HepG2 (cell line): ENCODE measurements around the gene HEXIM1. TPM values are rescaled to one million over a fixed set of nuclear protein-coding genes. Genes with fewer than 3 reads are reported as not detected.

Source experiments
- AGO1 ChIP-seq: fragments of 200-400 bp; formaldehyde crosslinking; IDR thresholded peaks from 2 replicates; pipeline ENCODE4 v1.6.1; 2017; ENCODE audit warnings: mild to moderate bottlenecking, low read depth, low read length, moderate library complexity; ENCODE audit not compliant: poor library complexity, severe bottlenecking
- ELF3 ChIP-seq: IDR thresholded peaks from 2 replicates; pipeline ENCODE4 v1.6.1; 2016; ENCODE audit warnings: missing genetic modification reagents, missing compliant biosample characterization
- GABPA ChIP-seq, 2 experiments: IDR thresholded peaks; 2 replicates each; pipeline ENCODE4 v1.6.1; 2011 to 2016; ENCODE audit warnings: low read depth in 2 of 2, low read length in 1 of 2, missing biosample characterization in 1 of 2, missing genetic modification characterization in 1 of 2
- HDAC6 ChIP-seq: fragments of 200-600 bp; sonication (generic); IDR thresholded peaks from 2 replicates; pipeline ENCODE4 v1.7.0; 2017; ENCODE audit warnings: mild to moderate bottlenecking, antibody characterized with exemption, low read length, low read depth
- KAT8 ChIP-seq: IDR thresholded peaks from 2 replicates; pipeline ENCODE4 v1.6.1; 2016; ENCODE audit warnings: missing genetic modification reagents, missing compliant biosample characterization
- KLF15 ChIP-seq: sonication (generic); formaldehyde crosslinking; IDR thresholded peaks from 2 replicates; pipeline ENCODE4 v1.8.1; 2023; ENCODE audit warnings: borderline replicate concordance, mild to moderate bottlenecking, inconsistent platforms, missing genetic modification reagents, mixed read lengths
- MXD4 ChIP-seq: IDR thresholded peaks from 2 replicates; pipeline ENCODE4 v1.6.1; 2016; ENCODE audit warnings: mild to moderate bottlenecking, missing biosample characterization, missing genetic modification reagents
- NFYC ChIP-seq: IDR thresholded peaks from 2 replicates; pipeline ENCODE4 v1.6.1; 2016; ENCODE audit warnings: missing genetic modification reagents, missing compliant biosample characterization
- PHF20 ChIP-seq: sonication (generic); formaldehyde crosslinking; IDR thresholded peaks from 2 replicates; pipeline ENCODE4 v1.5.0; 2020; ENCODE audit warnings: mild to moderate bottlenecking, missing genetic modification reagents
- PREB ChIP-seq: sonication (generic); formaldehyde crosslinking; IDR thresholded peaks from 2 replicates; pipeline ENCODE4 v1.4.0; 2020; ENCODE audit warnings: missing genetic modification reagents
- SMAD3 ChIP-seq: sonication (generic); formaldehyde crosslinking; IDR thresholded peaks from 2 replicates; pipeline ENCODE4 v1.4.0; 2020; ENCODE audit warnings: missing genetic modification reagents
- TAF1 ChIP-seq: sonication (generic); formaldehyde crosslinking; IDR thresholded peaks from 2 replicates; pipeline ENCODE4 v1.4.0; 2020; ENCODE audit warnings: missing genetic modification reagents
- XRCC5 ChIP-seq: fragments of 200-400 bp; formaldehyde crosslinking; optimal IDR thresholded peaks from 2 replicates; pipeline ENCODE3; 2017; ENCODE audit warnings: mild to moderate bottlenecking, low read length
- ZNF276 ChIP-seq: sonication (generic); formaldehyde crosslinking; IDR thresholded peaks from 2 replicates; pipeline ENCODE4 v1.4.0; 2020; ENCODE audit warnings: mild to moderate bottlenecking, low read depth, missing genetic modification reagents
- ZNF281 ChIP-seq: sonication (generic); formaldehyde crosslinking; IDR thresholded peaks from 2 replicates; pipeline ENCODE4 v1.4.0; 2020; ENCODE audit warnings: missing genetic modification reagents, borderline replicate concordance
- ZNF589 ChIP-seq: sonication (generic); formaldehyde crosslinking; conservative IDR thresholded peaks from 2 replicates; pipeline ENCODE4 v1.8.0; 2022; ENCODE audit warnings: mild to moderate bottlenecking, moderate library complexity, missing genetic modification reagents
- ZNF678 ChIP-seq: sonication (generic); formaldehyde crosslinking; IDR thresholded peaks from 2 replicates; pipeline ENCODE4 v1.4.0; 2020; ENCODE audit warnings: mild to moderate bottlenecking, missing genetic modification reagents
- ZNF777 ChIP-seq: sonication (generic); formaldehyde crosslinking; IDR thresholded peaks from 2 replicates; pipeline ENCODE4 v1.4.0; 2020; ENCODE audit warnings: missing genetic modification reagents
- polyA plus RNA-seq, 8 experiments: library from polyadenylated mRNA; depleted of rRNA in 3 of 8; stranded (reverse) in 7 of 8; unstranded in 1 of 8; fragments of >200 nt; fragmentation: Illumina TruSeq in 4 of 8; extraction: Trizol in 4 of 8; gene quantifications; 2 replicates each; pipeline versions ENCODE4 v1.2.1 to v1.2.3, GENCODE V29; 2011 to 2016; ENCODE audit warnings: low read depth in 4 of 8, missing spikeins in 1 of 8, mixed read lengths in 1 of 8; ENCODE audit not compliant: insufficient read depth in 1 of 8
- total RNA-seq, 5 experiments: library from RNA; depleted of rRNA; stranded (reverse); fragments of >200 nt; fragmentation: Illumina TruSeq; extraction: Trizol; gene quantifications; 2 replicates each; pipeline ENCODE4 v1.2.3, GENCODE V29; 2016; ENCODE audit warnings: low read depth in 1 of 5
- TF ChIP-seq, protein P1 (sequence below): sonication (generic); formaldehyde crosslinking; IDR thresholded peaks from 2 replicates; pipeline ENCODE4 v1.5.1; 2020; ENCODE audit warnings: mild to moderate bottlenecking, missing genetic modification reagents, moderate library complexity

Gene HEXIM1
- total and polyA plus RNA-seq, 2 of the 13 experiments (the other 11 are each of a cell fraction or from before 2014, with no cell fraction given) = 10.5 to 16.6 TPM

- TF ChIP-seq KLF15 (CRISPR knock-in tag) (no peak), AGO1 (no peak), KAT8 (CRISPR knock-in tag) (no peak), PREB (CRISPR knock-in tag) (no peak), ZNF777 (CRISPR knock-in tag) (no peak), GABPA (IDR thresholded peaks at IDR 0.05; ENCODE audit: low read depth, low read length) (no peak), GABPA (CRISPR knock-in tag; IDR thresholded peaks at IDR 0.05; ENCODE audit: low read depth) (peak; percentile 12; the same call in 1 of the 2 replicates), XRCC5 (no peak), ZNF589 (CRISPR knock-in tag) (no peak), ELF3 (CRISPR knock-in tag) (no peak; the same call in 1 of the 2 replicates), ZNF281 (CRISPR knock-in tag) (no peak), MXD4 (CRISPR knock-in tag) (no peak), PHF20 (CRISPR knock-in tag) (no peak), HDAC6 (no peak), ZNF276 (CRISPR knock-in tag) (peak; percentile 22; the same call in 1 of the 2 replicates), TAF1 (CRISPR knock-in tag) (peak; percentile 66; the same call in 1 of the 2 replicates), ZNF678 (CRISPR knock-in tag) (no peak), SMAD3 (CRISPR knock-in tag) (0 out of 2 replicates have a peak, but pooled peaks have one; percentile 8), NFYC (CRISPR knock-in tag) (no peak)
- TF ChIP-seq, protein P1, sequence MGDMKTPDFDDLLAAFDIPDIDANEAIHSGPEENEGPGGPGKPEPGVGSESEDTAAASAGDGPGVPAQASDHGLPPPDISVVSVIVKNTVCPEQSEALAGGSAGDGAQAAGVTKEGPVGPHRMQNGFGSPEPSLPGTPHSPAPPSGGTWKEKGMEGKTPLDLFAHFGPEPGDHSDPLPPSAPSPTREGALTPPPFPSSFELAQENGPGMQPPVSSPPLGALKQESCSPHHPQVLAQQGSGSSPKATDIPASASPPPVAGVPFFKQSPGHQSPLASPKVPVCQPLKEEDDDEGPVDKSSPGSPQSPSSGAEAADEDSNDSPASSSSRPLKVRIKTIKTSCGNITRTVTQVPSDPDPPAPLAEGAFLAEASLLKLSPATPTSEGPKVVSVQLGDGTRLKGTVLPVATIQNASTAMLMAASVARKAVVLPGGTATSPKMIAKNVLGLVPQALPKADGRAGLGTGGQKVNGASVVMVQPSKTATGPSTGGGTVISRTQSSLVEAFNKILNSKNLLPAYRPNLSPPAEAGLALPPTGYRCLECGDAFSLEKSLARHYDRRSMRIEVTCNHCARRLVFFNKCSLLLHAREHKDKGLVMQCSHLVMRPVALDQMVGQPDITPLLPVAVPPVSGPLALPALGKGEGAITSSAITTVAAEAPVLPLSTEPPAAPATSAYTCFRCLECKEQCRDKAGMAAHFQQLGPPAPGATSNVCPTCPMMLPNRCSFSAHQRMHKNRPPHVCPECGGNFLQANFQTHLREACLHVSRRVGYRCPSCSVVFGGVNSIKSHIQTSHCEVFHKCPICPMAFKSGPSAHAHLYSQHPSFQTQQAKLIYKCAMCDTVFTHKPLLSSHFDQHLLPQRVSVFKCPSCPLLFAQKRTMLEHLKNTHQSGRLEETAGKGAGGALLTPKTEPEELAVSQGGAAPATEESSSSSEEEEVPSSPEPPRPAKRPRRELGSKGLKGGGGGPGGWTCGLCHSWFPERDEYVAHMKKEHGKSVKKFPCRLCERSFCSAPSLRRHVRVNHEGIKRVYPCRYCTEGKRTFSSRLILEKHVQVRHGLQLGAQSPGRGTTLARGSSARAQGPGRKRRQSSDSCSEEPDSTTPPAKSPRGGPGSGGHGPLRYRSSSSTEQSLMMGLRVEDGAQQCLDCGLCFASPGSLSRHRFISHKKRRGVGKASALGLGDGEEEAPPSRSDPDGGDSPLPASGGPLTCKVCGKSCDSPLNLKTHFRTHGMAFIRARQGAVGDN (CRISPR knock-in tag) = peak; percentile 79
These were observed 1.2 kb upstream of the HEXIM1 start (continued) for GRCh38 chr17:45146890-45147580.
